CD4-positive, alpha-beta T cell (primary cell): Measurements from ENCODE around the gene TNIK. TPM values are rescaled to one million over a fixed set of nuclear protein-coding genes. Genes with fewer than 3 reads are reported as not detected.

Experiments
- ATAC-seq: fragments of 200-7000 bp; cut with Tn5 transposase; one replicate; pipeline ENCODE4 v1.10.0; 2022; ENCODE audit warnings: mild to moderate bottlenecking; ENCODE audit not compliant: poor library complexity
- CTCF ChIA-PET: fragments of 350-600 bp; sonication (Branson Sonifier 250); formaldehyde crosslinking; loops from one replicate; lab custom pipeline; 2021; ENCODE audit warnings: antibody characterized with exemption, inconsistent platforms; lab: Charles Lee
- POLR2A ChIA-PET: fragments of 350-600 bp; sonication (Branson Sonifier 250); formaldehyde crosslinking; loops from one replicate; lab custom pipeline; 2021; ENCODE audit warnings: antibody characterized with exemption, inconsistent platforms; lab: Charles Lee
- DNase-seq, 14 experiments: peaks; one replicate each; pipeline ENCODE4 v3.0.0-alpha.2; 2013 to 2020; ENCODE audit warnings: mixed read lengths in 2 of 14
- H3K27ac ChIP-seq, 2 donors: one replicate each; pipeline versions ENCODE4 v1.5.1 to v1.7.0; 2013; ENCODE audit warnings: low read length in 2 of 2, low read depth in 1 of 2, mild to moderate bottlenecking in 1 of 2
- H3K27me3 ChIP-seq, 2 experiments: 1 replicate in 1 of 2; 2 replicates in 1 of 2; pipeline versions ENCODE4 v1.6.1 to v1.7.0; 2013; ENCODE audit warnings: low read length in 2 of 2, control low read depth in 1 of 2, mild to moderate bottlenecking in 1 of 2, moderate library complexity in 1 of 2; ENCODE audit not compliant: insufficient read depth in 2 of 2, control insufficient read depth in 1 of 2
- H3K36me3 ChIP-seq: one replicate; pipeline ENCODE4 v1.6.1; 2013; ENCODE audit warnings: low read length, control low read depth; ENCODE audit not compliant: insufficient read depth
- H3K4me1 ChIP-seq: one replicate; pipeline ENCODE4 v1.6.1; 2013; ENCODE audit warnings: low read length, control low read depth; ENCODE audit not compliant: insufficient read depth
- H3K4me3 ChIP-seq: one replicate; pipeline ENCODE4 v1.5.1; 2013; ENCODE audit warnings: mild to moderate bottlenecking, low read length, moderate library complexity
- H3K9me3 ChIP-seq, 2 experiments: 1 replicate in 1 of 2; 2 replicates in 1 of 2; pipeline versions ENCODE4 v1.6.1 to v1.7.0; 2013; ENCODE audit warnings: low read length in 2 of 2, mild to moderate bottlenecking in 2 of 2, control low read depth in 1 of 2, moderate library complexity in 1 of 2; ENCODE audit not compliant: control insufficient read depth in 1 of 2, insufficient read depth in 1 of 2
- H3K27ac Mint-ChIP-seq: one replicate; pipeline ENCODE4 v1.8.0; 2020; ENCODE audit warnings: mixed read lengths
- H3K27me3 Mint-ChIP-seq: one replicate; pipeline ENCODE4 v1.8.0; 2021; ENCODE audit warnings: mixed read lengths
- H3K36me3 Mint-ChIP-seq: one replicate; pipeline ENCODE4 v1.8.0; 2021; ENCODE audit warnings: low read depth, mixed read lengths
- H3K4me1 Mint-ChIP-seq: one replicate; pipeline ENCODE4 v1.8.0; 2021; ENCODE audit warnings: low read depth, mixed read lengths
- H3K4me3 Mint-ChIP-seq: one replicate; pipeline ENCODE4 v1.8.0; 2020; ENCODE audit warnings: mild to moderate bottlenecking, mixed read lengths
- H3K9me3 Mint-ChIP-seq: one replicate; pipeline ENCODE4 v1.8.0; 2020; ENCODE audit warnings: mixed read lengths
- CTCF ChIP-seq: fragments of 200-600 bp; IDR thresholded peaks from one replicate; pipeline ENCODE4 v1.8.0; 2022; ENCODE audit warnings: antibody characterized with exemption, mild to moderate bottlenecking
- intact Hi-C, 2 experiments: fragments of 100-400 bp; cut with DNase I in 1 of 2; cut with micrococcal nuclease in 1 of 2; formaldehyde crosslinking; loops; one replicate each; pipeline versions ENCODE4 v1.15.1 to v1.9.0; 2023 to 2025; cut with DNase I, micrococcal nuclease
- total RNA-seq, 174 experiments: library from RNA in 2 of 174; stranded (reverse) in 2 of 174; gene quantifications; one replicate each; pipeline ENCODE4 v1.2.3 and lab custom pipeline; 2021 to 2026

TNIK gene
- total RNA-seq, 2 experiments from 2014 or later: 71.0 to 78.3 TPM

GRCh38 chr3:171103185-171103584, 357.0 kb downstream of the TNIK start:
- H3K36me3 ChIP-seq: peaks cover 69% of the 10 kb centered on the region
- Mint-ChIP-seq H3K27ac (no peak overlapping the region), H3K4me1 (no peaks in the 10 kb centered on the region), H3K36me3 (peaks cover 80% of the 10 kb centered on the region), H3K27me3 (no peaks in the 10 kb centered on the region), H3K4me3 (no peak overlapping the region), H3K9me3 (no peaks in the 10 kb centered on the region)
- H3K27me3 ChIP-seq: no peaks in the 10 kb centered on the region
- CTCF ChIA-PET: no interaction called here
- no peaks in the 10 kb centered on the region for H3K9me3 ChIP-seq
- no peak overlapping the region for H3K4me3 ChIP-seq
- POLR2A ChIA-PET: no interaction called here
- intact Hi-C loops: no loop called here
- H3K27ac ChIP-seq: no peak overlapping the region
- DNase-seq (no peak), ATAC-seq (no peak)
- TF ChIP-seq CTCF: no peak
- H3K4me1 ChIP-seq: no peaks in the 10 kb centered on the region

GRCh38 chr3:171101982-171102641, 358.1 kb downstream of the TNIK start:
- Histone ChIP-seq H3K9me3 (no peaks in the 10 kb centered on the region), H3K4me1 (no peaks in the 10 kb centered on the region), H3K27ac (no peak overlapping the region), H3K27me3 (no peaks in the 10 kb centered on the region), H3K36me3 (peaks cover 66% of the 10 kb centered on the region), H3K4me3 (no peak overlapping the region)
- H3K4me1 Mint-ChIP-seq: no peaks in the 10 kb centered on the region
- H3K27me3 Mint-ChIP-seq: no peaks in the 10 kb centered on the region
- H3K36me3 Mint-ChIP-seq: peaks cover 79% of the 10 kb centered on the region
- DNase-seq: no peak
- no peak overlapping the region for H3K27ac Mint-ChIP-seq
- no peak for TF ChIP-seq CTCF
- CTCF ChIA-PET: no interaction called here
- ATAC-seq: no peak
- no peaks in the 10 kb centered on the region for H3K9me3 Mint-ChIP-seq
- POLR2A ChIA-PET: no interaction called here
- intact Hi-C loops: no loop called here
- H3K4me3 Mint-ChIP-seq: no peak overlapping the region

GRCh38 chr3:171099911-171100310, 360.3 kb downstream of the TNIK start:
- intact Hi-C loops: no loop called here
- H3K27me3 ChIP-seq: no peaks in the 10 kb centered on the region
- peaks cover 77% of the 10 kb centered on the region for H3K36me3 Mint-ChIP-seq
- TF ChIP-seq CTCF: no peak
- H3K4me3 Mint-ChIP-seq: no peak overlapping the region
- no peaks in the 10 kb centered on the region for H3K9me3 ChIP-seq
- no peaks in the 10 kb centered on the region for H3K4me1 ChIP-seq
- ATAC-seq (no peak), DNase-seq (no peak)
- peaks cover 61% of the 10 kb centered on the region for H3K36me3 ChIP-seq
- no peaks in the 10 kb centered on the region for H3K27me3 Mint-ChIP-seq
- ChIA-PET POLR2A (no interaction called here), CTCF (interaction anchor here (1.0 kb wide), 1 partner anchor 22 kb away, joined by 4 read pairs; no protein-coding TSS in a partner anchor)
- H3K27ac Mint-ChIP-seq: no peak overlapping the region
- H3K27ac ChIP-seq: no peak overlapping the region
- H3K4me1 Mint-ChIP-seq: no peaks in the 10 kb centered on the region
- no peak overlapping the region for H3K4me3 ChIP-seq
- no peaks in the 10 kb centered on the region for H3K9me3 Mint-ChIP-seq
